Vagina (tissue), 2 donors: ENCODE results near the gene EMB.

ENCODE experiments used
- CTCF ChIP-seq, 3 experiments: fragments of 450-650 bp in 2 of 3; fragments of 200-600 bp in 1 of 3; sonication (generic) in 1 of 3; IDR thresholded peaks; one replicate each; pipeline ENCODE4 v1.5.1; 2017 to 2019; ENCODE audit warnings: antibody characterized with exemption in 3 of 3, mild to moderate bottlenecking in 2 of 3, moderate library complexity in 2 of 3
- POLR2A ChIP-seq, 2 donors: fragments of 450-650 bp; IDR thresholded peaks; one replicate each; pipeline ENCODE4 v1.6.1; 2017; ENCODE audit warnings: antibody characterized with exemption in 2 of 2, mild to moderate bottlenecking in 2 of 2, moderate library complexity in 2 of 2
- POLR2AphosphoS5 ChIP-seq, 2 donors: sonication (generic); formaldehyde crosslinking; IDR thresholded peaks; one replicate each; pipeline ENCODE4 v1.9.0; 2017; ENCODE audit warnings: antibody characterized with exemption in 2 of 2, mild to moderate bottlenecking in 2 of 2, low read depth in 1 of 2; ENCODE audit not compliant: insufficient read depth in 1 of 2

- TF ChIP-seq CTCF (IDR thresholded peaks at IDR 0.05) (no peak), POLR2AphosphoS5 (IDR thresholded peaks at IDR 0.05; ENCODE audit: insufficient read depth in 1 of 2, low read depth in 1 of 2) (no peak), POLR2A (IDR thresholded peaks at IDR 0.05) (no peak)
These were observed 6.1 kb upstream of the EMB start for GRCh38 chr5:50447228-50447627.
